Panc1 (cell line): ENCODE data around the gene MANEAL. TPM values are rescaled to one million over a fixed set of nuclear protein-coding genes. Genes with fewer than 3 reads are reported as not detected.
A peak's percentile ranks its signal among the peaks of the same experiment; 100 is the strongest.

Experiments
- ATAC-seq: fragments of 200-7000 bp; cut with Tn5 transposase; 2 replicates; pipeline ENCODE4 v1.9.1; 2020; ENCODE audit warnings: mild to moderate bottlenecking, moderate library complexity
- BruUV-seq: library from RNA; stranded (reverse); fragments of 400-500 nt; replicated peaks from 2 replicates; lab custom pipeline; 2021; lab: Mats Ljungman, UMichigan
- CTCF ChIA-PET: fragments of 300-600 bp; sonication (Branson Sonifier 250); formaldehyde crosslinking; loops from one replicate; lab custom pipeline; 2022; ENCODE audit warnings: antibody characterized with exemption; lab: Charles Lee
- POLR2A ChIA-PET: fragments of 300-600 bp; sonication (Branson Sonifier 250); formaldehyde crosslinking; loops from one replicate; lab custom pipeline; 2022; ENCODE audit warnings: antibody characterized with exemption; lab: Charles Lee
- DNase-seq: peaks from one replicate; pipeline ENCODE4 v3.0.0-alpha.2; 2010; ENCODE audit warnings: low read depth, low spot score
- H3K27ac ChIP-seq: 2 replicates; pipeline ENCODE4 v1.5.1; 2011; ENCODE audit warnings: mild to moderate bottlenecking, low read length, inconsistent platforms
- H3K27me3 ChIP-seq: fragments of 200-500 bp; sonication (Bioruptor generic); 2 replicates; pipeline ENCODE4 v1.6.0; 2014; ENCODE audit warnings: low read length, inconsistent platforms; ENCODE audit not compliant: control insufficient read depth, insufficient read depth
- H3K36me3 ChIP-seq: fragments of 200-500 bp; sonication (Bioruptor generic); 2 replicates; pipeline ENCODE4 v1.5.1; 2014; ENCODE audit warnings: inconsistent platforms, mild to moderate bottlenecking, low read length, moderate library complexity; ENCODE audit not compliant: control insufficient read depth, insufficient read depth
- H3K4me1 ChIP-seq: 2 replicates; pipeline ENCODE4 v1.5.1; 2011; ENCODE audit warnings: inconsistent platforms, mild to moderate bottlenecking, low read length, moderate library complexity; ENCODE audit not compliant: control insufficient read depth, insufficient read depth
- H3K4me3 ChIP-seq, 2 experiments: 2 replicates each; pipeline ENCODE4 v1.5.1; 2011 to 2012; ENCODE audit warnings: low read depth in 2 of 2, low read length in 2 of 2, mild to moderate bottlenecking in 2 of 2, inconsistent platforms in 1 of 2, moderate library complexity in 1 of 2
- H3K9me3 ChIP-seq: fragments of 200-500 bp; sonication (Bioruptor generic); 2 replicates; pipeline ENCODE4 v1.5.1; 2014; ENCODE audit warnings: low read depth, mild to moderate bottlenecking, inconsistent platforms, low read length, moderate library complexity; ENCODE audit not compliant: control insufficient read depth, insufficient read depth
- POLR2AphosphoS5 ChIP-seq: IDR thresholded peaks from 2 replicates; pipeline ENCODE4 v1.6.1; 2012; ENCODE audit warnings: mild to moderate bottlenecking, low read depth, low read length, moderate library complexity
- SIN3A ChIP-seq: IDR thresholded peaks from 2 replicates; pipeline ENCODE4 v1.6.1; 2012; ENCODE audit warnings: low read depth, mild to moderate bottlenecking, low read length, moderate library complexity, borderline replicate concordance; ENCODE audit not compliant: insufficient read depth
- TCF7L2 ChIP-seq: IDR thresholded peaks from 2 replicates; pipeline ENCODE4 v1.6.1; 2011; ENCODE audit warnings: mild to moderate bottlenecking, low read depth, low read length, inconsistent platforms
- in situ Hi-C: cut with HindIII; loops from 2 replicates; pipeline ENCODE4 v1.10.0; 2016; ENCODE audit warnings: low sequenced_read_pairs, low pct_unique_long_range_greater_than_20kb
- intact Hi-C: fragments of 100-400 bp; cut with micrococcal nuclease; formaldehyde crosslinking; loops from one replicate; pipeline ENCODE4 v1.10.0; 2022; ENCODE audit not compliant: unreplicated experiment
- total RNA-seq: library from RNA; stranded (reverse); gene quantifications from one replicate; pipeline ENCODE4 v1.2.1, GENCODE V29; 2021; ENCODE audit not compliant: unreplicated experiment
- TF ChIP-seq, protein P1 (sequence below), 2 experiments: IDR thresholded peaks; 2 replicates each; pipeline ENCODE4 v1.6.1; 2011 to 2012; ENCODE audit warnings: low read depth in 2 of 2, control low read depth in 1 of 2, low read length in 1 of 2, mild to moderate bottlenecking in 1 of 2, moderate library complexity in 1 of 2; ENCODE audit not compliant: insufficient read depth in 1 of 2
- TF ChIP-seq, protein P2 (sequence below): fragments of 450-650 bp; IDR thresholded peaks from 2 replicates; pipeline ENCODE4 v1.5.1; 2017; ENCODE audit warnings: mild to moderate bottlenecking

MANEAL gene
- total RNA-seq, 1 experiment from 2014 or later = 29.7 TPM

DNA sequence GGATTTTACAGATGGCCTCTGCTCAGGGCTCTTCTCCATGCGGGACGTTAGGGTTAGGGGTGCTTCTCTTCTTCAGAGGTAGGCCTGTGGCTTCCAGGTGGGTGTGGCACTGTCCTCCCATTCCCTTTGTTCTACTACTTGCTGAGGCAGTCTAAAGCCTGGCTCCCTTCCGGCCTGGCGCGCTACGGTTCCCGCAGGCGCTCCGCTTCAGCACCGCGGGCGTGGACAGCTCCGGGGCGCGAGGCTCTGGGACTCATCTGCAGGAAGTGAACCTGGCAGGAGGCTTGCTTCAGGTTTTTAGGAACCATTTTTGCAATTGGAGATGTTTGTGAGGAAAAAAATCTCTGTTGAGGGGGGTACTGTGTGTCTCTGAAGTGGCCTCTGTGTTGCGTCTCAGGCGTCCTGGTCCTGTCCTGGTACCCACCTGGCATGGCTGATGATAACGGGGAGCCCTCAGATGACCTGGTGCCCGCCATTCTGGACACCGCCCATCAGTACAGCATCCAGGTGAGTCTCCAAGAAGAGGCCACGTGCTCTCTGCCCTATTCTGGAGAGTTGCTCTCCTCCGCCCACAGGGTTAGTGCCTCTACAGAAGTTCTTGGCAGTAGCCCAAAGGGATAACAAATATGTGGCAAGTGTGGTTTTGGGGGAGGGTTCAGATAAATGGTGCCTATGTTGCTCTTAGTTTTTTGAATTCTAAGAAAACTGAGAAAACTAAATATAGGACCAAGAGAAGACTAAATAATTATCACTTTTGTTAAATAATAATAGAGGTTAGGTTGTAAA is 1.9 kb downstream of the MANEAL start:
- no TSS peak for BruUV-seq
- no peak for ATAC-seq
- no peak overlapping the region for H3K27ac ChIP-seq
- DNase-seq = no peak
- H3K27me3 ChIP-seq = no peaks in the 10 kb centered on the region
- H3K4me1 ChIP-seq = 0 out of 2 replicates have a peak, but pooled peaks cover 2% of the 10 kb centered on the region
- no peaks in the 10 kb centered on the region for H3K36me3 ChIP-seq
- no peaks in the 10 kb centered on the region for H3K9me3 ChIP-seq
- peak overlapping the region; percentile 54 to 60 for H3K4me3 ChIP-seq
- TF ChIP-seq SIN3A = peak; percentile 58; the same call in 1 of the 2 replicates
- no peak for TF ChIP-seq TCF7L2
- TF ChIP-seq, protein P1, sequence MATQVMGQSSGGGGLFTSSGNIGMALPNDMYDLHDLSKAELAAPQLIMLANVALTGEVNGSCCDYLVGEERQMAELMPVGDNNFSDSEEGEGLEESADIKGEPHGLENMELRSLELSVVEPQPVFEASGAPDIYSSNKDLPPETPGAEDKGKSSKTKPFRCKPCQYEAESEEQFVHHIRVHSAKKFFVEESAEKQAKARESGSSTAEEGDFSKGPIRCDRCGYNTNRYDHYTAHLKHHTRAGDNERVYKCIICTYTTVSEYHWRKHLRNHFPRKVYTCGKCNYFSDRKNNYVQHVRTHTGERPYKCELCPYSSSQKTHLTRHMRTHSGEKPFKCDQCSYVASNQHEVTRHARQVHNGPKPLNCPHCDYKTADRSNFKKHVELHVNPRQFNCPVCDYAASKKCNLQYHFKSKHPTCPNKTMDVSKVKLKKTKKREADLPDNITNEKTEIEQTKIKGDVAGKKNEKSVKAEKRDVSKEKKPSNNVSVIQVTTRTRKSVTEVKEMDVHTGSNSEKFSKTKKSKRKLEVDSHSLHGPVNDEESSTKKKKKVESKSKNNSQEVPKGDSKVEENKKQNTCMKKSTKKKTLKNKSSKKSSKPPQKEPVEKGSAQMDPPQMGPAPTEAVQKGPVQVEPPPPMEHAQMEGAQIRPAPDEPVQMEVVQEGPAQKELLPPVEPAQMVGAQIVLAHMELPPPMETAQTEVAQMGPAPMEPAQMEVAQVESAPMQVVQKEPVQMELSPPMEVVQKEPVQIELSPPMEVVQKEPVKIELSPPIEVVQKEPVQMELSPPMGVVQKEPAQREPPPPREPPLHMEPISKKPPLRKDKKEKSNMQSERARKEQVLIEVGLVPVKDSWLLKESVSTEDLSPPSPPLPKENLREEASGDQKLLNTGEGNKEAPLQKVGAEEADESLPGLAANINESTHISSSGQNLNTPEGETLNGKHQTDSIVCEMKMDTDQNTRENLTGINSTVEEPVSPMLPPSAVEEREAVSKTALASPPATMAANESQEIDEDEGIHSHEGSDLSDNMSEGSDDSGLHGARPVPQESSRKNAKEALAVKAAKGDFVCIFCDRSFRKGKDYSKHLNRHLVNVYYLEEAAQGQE (IDR thresholded peaks at IDR 0.05; ENCODE audit: insufficient read depth in 1 of 2, low read depth in 2 of 2, low read length in 1 of 2) = peak; percentile 97 to 98
- TF ChIP-seq POLR2AphosphoS5 = no peak
- ChIA-PET POLR2A (no interaction called here), CTCF (no interaction called here)
- in situ Hi-C loops = no loop called here
- intact Hi-C loops = no loop called here

DNA sequence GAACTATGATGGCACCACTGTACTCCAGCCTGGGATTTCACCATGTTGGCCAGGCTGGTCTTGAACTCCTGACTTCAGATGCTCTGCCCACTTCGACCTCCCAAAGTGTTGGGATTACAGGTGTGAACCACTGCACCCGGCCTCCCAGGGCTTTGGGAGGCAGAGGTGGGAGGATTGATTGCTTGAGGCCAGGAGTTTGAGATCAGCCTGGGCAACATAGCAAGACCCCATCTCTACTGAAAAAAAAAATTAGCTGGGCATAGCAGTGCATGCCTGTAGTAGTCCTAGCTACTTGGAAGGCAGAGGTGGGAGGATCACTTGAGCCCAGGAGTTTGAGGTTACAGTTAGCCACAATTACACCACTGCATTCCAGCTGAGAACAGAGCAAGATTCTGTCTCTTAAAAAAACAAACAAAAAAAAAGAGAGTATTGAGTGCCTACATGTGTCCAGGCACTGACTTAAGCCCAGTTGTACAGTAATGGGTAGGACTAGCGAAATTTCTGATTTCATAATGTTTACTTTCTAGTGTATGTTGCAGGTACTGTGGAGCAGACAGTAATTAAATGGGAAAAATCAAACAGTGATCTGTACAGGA is 4.2 kb downstream of the MANEAL start:
- ChIA-PET CTCF (no interaction called here), POLR2A (interaction anchor here (0.6 to 1.5 kb wide), 2 partner anchors 10 to 62 kb away, joined by 3 to 6 read pairs; partner anchors contain the start of genes C1orf122 and YRDC)
- Histone ChIP-seq H3K9me3 (no peaks in the 10 kb centered on the region), H3K4me1 (0 out of 2 replicates have a peak, but pooled peaks cover 2% of the 10 kb centered on the region), H3K4me3 (no peak overlapping the region), H3K36me3 (no peaks in the 10 kb centered on the region), H3K27ac (no peak overlapping the region), H3K27me3 (no peaks in the 10 kb centered on the region)
- TF ChIP-seq, protein P1 (IDR thresholded peaks at IDR 0.05; ENCODE audit: insufficient read depth in 1 of 2, low read depth in 2 of 2, low read length in 1 of 2) = no peak
- TF ChIP-seq SIN3A = no peak
- TF ChIP-seq, protein P2, sequence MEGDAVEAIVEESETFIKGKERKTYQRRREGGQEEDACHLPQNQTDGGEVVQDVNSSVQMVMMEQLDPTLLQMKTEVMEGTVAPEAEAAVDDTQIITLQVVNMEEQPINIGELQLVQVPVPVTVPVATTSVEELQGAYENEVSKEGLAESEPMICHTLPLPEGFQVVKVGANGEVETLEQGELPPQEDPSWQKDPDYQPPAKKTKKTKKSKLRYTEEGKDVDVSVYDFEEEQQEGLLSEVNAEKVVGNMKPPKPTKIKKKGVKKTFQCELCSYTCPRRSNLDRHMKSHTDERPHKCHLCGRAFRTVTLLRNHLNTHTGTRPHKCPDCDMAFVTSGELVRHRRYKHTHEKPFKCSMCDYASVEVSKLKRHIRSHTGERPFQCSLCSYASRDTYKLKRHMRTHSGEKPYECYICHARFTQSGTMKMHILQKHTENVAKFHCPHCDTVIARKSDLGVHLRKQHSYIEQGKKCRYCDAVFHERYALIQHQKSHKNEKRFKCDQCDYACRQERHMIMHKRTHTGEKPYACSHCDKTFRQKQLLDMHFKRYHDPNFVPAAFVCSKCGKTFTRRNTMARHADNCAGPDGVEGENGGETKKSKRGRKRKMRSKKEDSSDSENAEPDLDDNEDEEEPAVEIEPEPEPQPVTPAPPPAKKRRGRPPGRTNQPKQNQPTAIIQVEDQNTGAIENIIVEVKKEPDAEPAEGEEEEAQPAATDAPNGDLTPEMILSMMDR = no peak
- BruUV-seq = no TSS peak
- no peak for DNase-seq
- in situ Hi-C loops = no loop called here
- no peak for ATAC-seq
- intact Hi-C loops = no loop called here
